ENCODE measurements around the gene ZBTB7C.

Gene ZBTB7C

GRCh38 chr18:48391868-48392267 lies 17.3 kb downstream of the ZBTB7C start:
- DNase-seq (ENCODE audit: low read depth in 1 of 2, low spot score in 1 of 2) = no peak

GRCh38 chr18:48390641-48391040 lies 18.5 kb downstream of the ZBTB7C start:
- DNase-seq (ENCODE audit: low read depth in 1 of 2, low spot score in 1 of 2) = no peak

GRCh38 chr18:48388478-48388877 lies 20.7 kb downstream of the ZBTB7C start:
- DNase-seq (ENCODE audit: low read depth in 1 of 2, low spot score in 1 of 2) = no peak

- no peak for DNase-seq (ENCODE audit: low read depth in 1 of 2, low spot score in 1 of 2)
Measured at GRCh38 chr18:48387300-48387699, 21.9 kb downstream of the ZBTB7C start.

- no peak for DNase-seq (ENCODE audit: low read depth in 1 of 2, low spot score in 1 of 2)
Measured at GRCh38 chr18:48385596-48385995, 23.6 kb downstream of the ZBTB7C start.

GRCh38 chr18:48376934-48377333 lies 32.2 kb downstream of the ZBTB7C start:
- DNase-seq (ENCODE audit: low read depth in 1 of 2, low spot score in 1 of 2) = no peak

- no peak for DNase-seq (ENCODE audit: low read depth in 1 of 2, low spot score in 1 of 2)
Measured at GRCh38 chr18:48376406-48376805, 32.8 kb downstream of the ZBTB7C start.

- no peak for DNase-seq (ENCODE audit: low read depth in 1 of 2, low spot score in 1 of 2)
Measured at GRCh38 chr18:48375150-48375800, 33.9 kb downstream of the ZBTB7C start.

GRCh38 chr18:48374423-48375149 lies 34.6 kb downstream of the ZBTB7C start:
- DNase-seq (ENCODE audit: low read depth in 1 of 2, low spot score in 1 of 2) = no peak

GRCh38 chr18:48371854-48372602 lies 37.2 kb downstream of the ZBTB7C start:
- no peak for DNase-seq (ENCODE audit: low read depth in 1 of 2, low spot score in 1 of 2)

- no peak for DNase-seq (ENCODE audit: low read depth in 1 of 2, low spot score in 1 of 2)
Measured at GRCh38 chr18:48367557-48367956, 41.6 kb downstream of the ZBTB7C start.

- DNase-seq (ENCODE audit: low read depth in 1 of 2, low spot score in 1 of 2) = no peak
Measured at GRCh38 chr18:48365965-48366364, 43.2 kb downstream of the ZBTB7C start.

- DNase-seq (ENCODE audit: low read depth in 1 of 2, low spot score in 1 of 2) = no peak
Measured at GRCh38 chr18:48364146-48364545, 45.0 kb downstream of the ZBTB7C start.

- DNase-seq (ENCODE audit: low read depth in 1 of 2, low spot score in 1 of 2) = no peak
Measured at GRCh38 chr18:48363175-48363574, 46.0 kb downstream of the ZBTB7C start.

GRCh38 chr18:48361801-48362200 lies 47.4 kb downstream of the ZBTB7C start:
- DNase-seq (ENCODE audit: low read depth in 1 of 2, low spot score in 1 of 2) = no peak

- DNase-seq (ENCODE audit: low read depth in 1 of 2, low spot score in 1 of 2) = no peak
Measured at GRCh38 chr18:48360376-48361021, 48.7 kb downstream of the ZBTB7C start.

- DNase-seq (ENCODE audit: low read depth in 1 of 2, low spot score in 1 of 2) = no peak
Measured at GRCh38 chr18:48359626-48360025, 49.6 kb downstream of the ZBTB7C start.

GRCh38 chr18:48358868-48359267 lies 50.3 kb downstream of the ZBTB7C start:
- no peak for DNase-seq (ENCODE audit: low read depth in 1 of 2, low spot score in 1 of 2)

GRCh38 chr18:48356909-48357631 lies 52.1 kb downstream of the ZBTB7C start:
- no peak for DNase-seq (ENCODE audit: low read depth in 1 of 2, low spot score in 1 of 2)

GRCh38 chr18:48356151-48356745 lies 52.9 kb downstream of the ZBTB7C start:
- no peak for DNase-seq (ENCODE audit: low read depth in 1 of 2, low spot score in 1 of 2)

All from activated T-helper 1 cell treated with anti-CD3 and anti-CD28 coated beads, Interleukin-2, amount 50 U/mL, for 16 hours (primary cell).